Endothelial cell of umbilical vein (primary cell): ENCODE data around the gene NQO2. TPM values are rescaled to one million over a fixed set of nuclear protein-coding genes. Genes with fewer than 3 reads are reported as not detected.

Experiments used
- BruUV-seq: library from RNA; stranded (reverse); fragments of 400-500 nt; replicated peaks from 2 replicates; lab custom pipeline; 2021; lab: Mats Ljungman, UMichigan
- CTCF ChIA-PET: fragments of 300-600, 350-600 bp; sonication (Branson Sonifier 250); formaldehyde crosslinking; loops from one replicate; lab custom pipeline; 2021; ENCODE audit warnings: antibody characterized with exemption, inconsistent platforms; lab: Charles Lee
- POLR2A ChIA-PET: fragments of 300-600, 350-600 bp; sonication (Branson Sonifier 250); formaldehyde crosslinking; loops from one replicate; lab custom pipeline; 2021; ENCODE audit warnings: antibody characterized with exemption, inconsistent platforms; lab: Charles Lee
- DNase-seq: peaks from one replicate; pipeline ENCODE4 v3.0.0-alpha.2; 2011; ENCODE audit warnings: low read depth, low spot score
- FAIRE-seq: peaks from 2 replicates; lab custom pipeline; 2011; peaks lifted over from hg19 to GRCh38; lab: Jason Lieb, UNC
- H2AFZ ChIP-seq: 2 replicates; pipeline ENCODE4 v1.6.0; 2012; ENCODE audit warnings: low read depth, low read length, control low read depth, inconsistent platforms
- H3K27ac ChIP-seq: 2 replicates; pipeline ENCODE4 v1.5.1; 2011; ENCODE audit warnings: low read depth, mild to moderate bottlenecking, control low read depth, low read length, moderate library complexity; ENCODE audit not compliant: insufficient read depth
- H3K27me3 ChIP-seq, 2 experiments: 2 replicates each; pipeline versions ENCODE4 v1.6.0 to v1.6.1; 2011; ENCODE audit warnings: low read length in 2 of 2, mixed read lengths in 1 of 2; ENCODE audit not compliant: control insufficient read depth in 2 of 2, insufficient read depth in 2 of 2
- H3K36me3 ChIP-seq, 2 experiments: 2 replicates in 1 of 2; 3 replicates in 1 of 2; pipeline ENCODE4 v1.5.1; 2011; ENCODE audit warnings: low read length in 2 of 2, mild to moderate bottlenecking in 1 of 2, moderate library complexity in 1 of 2; ENCODE audit not compliant: control insufficient read depth in 2 of 2, insufficient read depth in 2 of 2; ENCODE audit errors: extremely low read depth in 1 of 2
- H3K4me1 ChIP-seq: 3 replicates; pipeline ENCODE4 v1.5.1; 2011; ENCODE audit warnings: mild to moderate bottlenecking, low read length; ENCODE audit not compliant: control insufficient read depth, insufficient read depth; ENCODE audit errors: extremely low read depth
- H3K4me2 ChIP-seq: 2 replicates; pipeline ENCODE4 v1.6.1; 2011; ENCODE audit warnings: low read length, control low read depth, mixed read lengths; ENCODE audit not compliant: insufficient read depth
- H3K4me3 ChIP-seq, 3 experiments: fragments of 200-600 bp in 1 of 3; sonication (generic), shearing (Covaris generic) in 1 of 3; replicated peaks in 1 of 3; 2 replicates each; pipeline ENCODE4 v1.5.1; 2011 to 2016; ENCODE audit warnings: control low read depth in 3 of 3, low read length in 3 of 3, mild to moderate bottlenecking in 2 of 3, inconsistent platforms in 1 of 3, low read depth in 1 of 3, moderate library complexity in 1 of 3; ENCODE audit not compliant: insufficient read depth in 1 of 3
- H3K79me2 ChIP-seq: 2 replicates; pipeline ENCODE4 v1.6.0; 2012; ENCODE audit warnings: low read length, inconsistent platforms; ENCODE audit not compliant: control insufficient read depth, insufficient read depth
- H3K9ac ChIP-seq: replicated peaks from 2 replicates; pipeline ENCODE3; 2011; ENCODE audit warnings: low read length, control low read depth; ENCODE audit not compliant: insufficient read depth; ENCODE audit errors: extremely low read depth
- H3K9me1 ChIP-seq: replicated peaks from 3 replicates; pipeline ENCODE4 v1.6.0; 2011; ENCODE audit warnings: mild to moderate bottlenecking, low read length; ENCODE audit not compliant: control insufficient read depth, insufficient read depth; ENCODE audit errors: extremely low read depth
- H3K9me3 ChIP-seq: replicated peaks from 2 replicates; pipeline ENCODE4 v1.5.1; 2012; ENCODE audit warnings: low read length, inconsistent platforms; ENCODE audit not compliant: control insufficient read depth, insufficient read depth
- H4K20me1 ChIP-seq: replicated peaks from 2 replicates; pipeline ENCODE3; 2011; ENCODE audit warnings: mild to moderate bottlenecking, low read length; ENCODE audit not compliant: control insufficient read depth, insufficient read depth; ENCODE audit errors: extremely low read depth
- EZH2 ChIP-seq: IDR thresholded peaks from 2 replicates; pipeline ENCODE4 v1.6.1; 2012; ENCODE audit warnings: borderline replicate concordance, low read depth, mild to moderate bottlenecking, moderate library complexity, low read length, inconsistent platforms; ENCODE audit not compliant: severe bottlenecking
- GATA2 ChIP-seq: IDR thresholded peaks from 2 replicates; pipeline ENCODE4 v1.7.0; 2011; ENCODE audit warnings: low read depth, mild to moderate bottlenecking, moderate library complexity, mixed read lengths, low read length; ENCODE audit not compliant: insufficient read length, insufficient read depth
- JUN ChIP-seq: IDR thresholded peaks from 2 replicates; pipeline ENCODE4 v1.6.1; 2011; ENCODE audit warnings: borderline replicate concordance, low read depth; ENCODE audit not compliant: insufficient read length, insufficient read depth
- MYC ChIP-seq: IDR thresholded peaks from one replicate; pipeline ENCODE4 v1.6.1; 2011; ENCODE audit warnings: mild to moderate bottlenecking, low read depth, low read length
- POLR2A ChIP-seq: IDR thresholded peaks from 2 replicates; pipeline ENCODE4 v1.6.1; 2012; ENCODE audit warnings: low read depth, mild to moderate bottlenecking, control low read depth, low read length
- dilution Hi-C: fragments of 300-500 bp; cut with MboI; formaldehyde crosslinking; loops from one replicate; pipeline ENCODE4 v1.15.0; 2019; ENCODE audit warnings: low sequenced_read_pairs; ENCODE audit not compliant: extremely low pct_ligation_motif_present
- intact Hi-C: fragments of 100-400 bp; cut with micrococcal nuclease; formaldehyde crosslinking; loops from one replicate; pipeline ENCODE4 v1.10.0; 2022
- polyA plus RNA-seq, 4 experiments: library from polyadenylated mRNA; depleted of rRNA in 3 of 4; stranded (reverse) in 3 of 4; unstranded in 1 of 4; fragments of >200 nt; gene quantifications; 2 replicates each; pipeline versions ENCODE4 v1.2.1 to v1.2.3, GENCODE V29; 2011 to 2012; ENCODE audit warnings: missing spikeins in 1 of 4
- total RNA-seq: library from RNA; stranded (reverse); gene quantifications from 2 replicates; pipeline ENCODE4 v1.2.3, GENCODE V29; 2021
- TF ChIP-seq, protein P1 (sequence below), 2 donors: IDR thresholded peaks; 1 replicate in 1 of 2; 2 replicates in 1 of 2; pipeline ENCODE4 v1.5.1; 2011; ENCODE audit warnings: low read length in 2 of 2, mild to moderate bottlenecking in 2 of 2, moderate library complexity in 2 of 2, control low read depth in 1 of 2, inconsistent platforms in 1 of 2, low read depth in 1 of 2; ENCODE audit not compliant: insufficient read depth in 1 of 2; ENCODE audit errors: extremely low read depth in 1 of 2
- TF ChIP-seq, protein P2 (sequence below): IDR thresholded peaks from 2 replicates; pipeline ENCODE4 v1.6.1; 2011; ENCODE audit not compliant: insufficient read depth, insufficient read length

Gene NQO2
- total and polyA plus RNA-seq, 2 donors (not counting 3 experiments of a cell fraction or from before 2014, with no cell fraction given) = 27.6 to 48.0 TPM

DNA sequence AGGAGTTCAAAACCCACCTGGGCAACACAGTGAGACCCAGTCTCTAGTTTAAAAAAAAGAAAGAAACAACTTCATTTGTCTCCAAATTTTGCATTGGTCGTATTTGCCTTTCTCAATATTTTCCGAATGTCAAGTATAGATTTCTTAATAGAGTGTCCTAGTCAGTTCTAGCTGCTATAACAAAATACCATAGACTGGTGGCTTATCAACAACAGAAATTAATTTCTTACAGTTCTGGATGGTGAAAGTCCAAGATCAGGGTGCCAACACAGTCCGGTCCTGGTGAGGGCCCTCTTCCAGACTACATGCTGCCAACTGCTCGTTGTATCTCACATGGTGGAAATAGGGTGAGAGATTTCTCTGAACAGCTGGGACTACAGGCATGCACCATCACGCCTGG lies 34.0 kb downstream of the NQO2 start:
- Histone ChIP-seq H3K27me3 (peaks cover 0 to 3% of the 10 kb centered on the region in 2 experiments), H3K9ac (no peak overlapping the region), H3K9me3 (no peaks in the 10 kb centered on the region), H3K9me1 (no peaks in the 10 kb centered on the region), H3K27ac (no peak overlapping the region), H3K79me2 (no peaks in the 10 kb centered on the region), H4K20me1 (no peaks in the 10 kb centered on the region), H3K4me3 (no peak overlapping the region), H3K4me1 (peaks cover 3% of the 10 kb centered on the region), H3K36me3 (no peaks in the 10 kb centered on the region), H3K4me2 (no peak overlapping the region), H2AFZ (no peak overlapping the region)
- FAIRE-seq (no peak), DNase-seq (no peak)
- dilution Hi-C loops (no loop called here), intact Hi-C loops (no loop called here)
- ChIA-PET CTCF (interaction anchor here (0.6 kb wide), 1 partner anchor 8 kb away, joined by 3 read pairs; no protein-coding TSS in a partner anchor), POLR2A (no interaction called here)
- TF ChIP-seq POLR2A = no peak
- no peak for TF ChIP-seq MYC
- TF ChIP-seq EZH2 = no peak
- no peak for TF ChIP-seq JUN
- TF ChIP-seq GATA2 = no peak
- TF ChIP-seq, protein P1, sequence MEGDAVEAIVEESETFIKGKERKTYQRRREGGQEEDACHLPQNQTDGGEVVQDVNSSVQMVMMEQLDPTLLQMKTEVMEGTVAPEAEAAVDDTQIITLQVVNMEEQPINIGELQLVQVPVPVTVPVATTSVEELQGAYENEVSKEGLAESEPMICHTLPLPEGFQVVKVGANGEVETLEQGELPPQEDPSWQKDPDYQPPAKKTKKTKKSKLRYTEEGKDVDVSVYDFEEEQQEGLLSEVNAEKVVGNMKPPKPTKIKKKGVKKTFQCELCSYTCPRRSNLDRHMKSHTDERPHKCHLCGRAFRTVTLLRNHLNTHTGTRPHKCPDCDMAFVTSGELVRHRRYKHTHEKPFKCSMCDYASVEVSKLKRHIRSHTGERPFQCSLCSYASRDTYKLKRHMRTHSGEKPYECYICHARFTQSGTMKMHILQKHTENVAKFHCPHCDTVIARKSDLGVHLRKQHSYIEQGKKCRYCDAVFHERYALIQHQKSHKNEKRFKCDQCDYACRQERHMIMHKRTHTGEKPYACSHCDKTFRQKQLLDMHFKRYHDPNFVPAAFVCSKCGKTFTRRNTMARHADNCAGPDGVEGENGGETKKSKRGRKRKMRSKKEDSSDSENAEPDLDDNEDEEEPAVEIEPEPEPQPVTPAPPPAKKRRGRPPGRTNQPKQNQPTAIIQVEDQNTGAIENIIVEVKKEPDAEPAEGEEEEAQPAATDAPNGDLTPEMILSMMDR (IDR thresholded peaks at IDR 0.05; ENCODE audit: extremely low read depth in 1 of 2, insufficient read depth in 1 of 2, low read depth in 1 of 2, low read length in 2 of 2) = no peak
- TF ChIP-seq, protein P2, sequence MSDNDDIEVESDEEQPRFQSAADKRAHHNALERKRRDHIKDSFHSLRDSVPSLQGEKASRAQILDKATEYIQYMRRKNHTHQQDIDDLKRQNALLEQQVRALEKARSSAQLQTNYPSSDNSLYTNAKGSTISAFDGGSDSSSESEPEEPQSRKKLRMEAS = no peak
- no TSS peak for BruUV-seq
